Stimulated activated CD8-positive, alpha-beta memory T cell treated with anti-CD3 and anti-CD28 coated beads, Interleukin-4, amount 100 ng/mL, for 1 hour (primary cell): Measurements from ENCODE around the gene ABHD12.
"Not testable (repeated sequence)": the region's sequence is repeated elsewhere in the genome, so short reads cannot be mapped to it uniquely, and the experiment has no call there.

ENCODE experiments used
- DNase-seq, 2 donors: peaks; one replicate each; pipeline ENCODE4 v3.0.0-alpha.2; 2020; ENCODE audit warnings: low read depth in 2 of 2, low spot score in 1 of 2

ABHD12 gene

DNA sequence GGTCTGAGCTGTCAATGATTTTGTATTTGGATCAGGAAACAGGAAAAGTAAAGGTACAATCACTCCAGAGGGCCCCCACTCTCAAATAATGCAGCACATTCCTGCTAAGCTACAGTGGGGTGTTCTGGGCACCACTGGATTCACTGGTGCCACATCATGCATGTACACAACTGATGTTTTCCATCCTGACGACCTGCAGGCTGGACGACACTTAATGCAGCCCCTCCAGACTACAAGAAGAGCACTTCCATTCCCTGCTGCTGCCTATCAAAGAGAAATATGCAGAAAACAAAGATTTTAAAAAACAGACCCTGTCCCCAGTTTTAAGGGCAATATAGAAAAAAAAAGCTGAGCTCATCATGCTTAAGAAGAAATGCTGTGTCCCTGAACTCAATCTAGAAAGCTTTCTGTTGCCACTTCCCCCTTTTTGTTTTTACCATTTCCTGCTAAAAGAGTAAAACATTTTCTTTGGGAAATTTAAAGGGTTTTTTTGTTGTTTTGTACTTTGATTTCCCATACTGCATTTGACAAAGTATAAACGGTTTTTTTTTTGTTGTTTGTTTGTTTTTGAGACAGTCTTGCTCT is 35.5 kb downstream of the ABHD12 start:
- no peak for DNase-seq

DNA sequence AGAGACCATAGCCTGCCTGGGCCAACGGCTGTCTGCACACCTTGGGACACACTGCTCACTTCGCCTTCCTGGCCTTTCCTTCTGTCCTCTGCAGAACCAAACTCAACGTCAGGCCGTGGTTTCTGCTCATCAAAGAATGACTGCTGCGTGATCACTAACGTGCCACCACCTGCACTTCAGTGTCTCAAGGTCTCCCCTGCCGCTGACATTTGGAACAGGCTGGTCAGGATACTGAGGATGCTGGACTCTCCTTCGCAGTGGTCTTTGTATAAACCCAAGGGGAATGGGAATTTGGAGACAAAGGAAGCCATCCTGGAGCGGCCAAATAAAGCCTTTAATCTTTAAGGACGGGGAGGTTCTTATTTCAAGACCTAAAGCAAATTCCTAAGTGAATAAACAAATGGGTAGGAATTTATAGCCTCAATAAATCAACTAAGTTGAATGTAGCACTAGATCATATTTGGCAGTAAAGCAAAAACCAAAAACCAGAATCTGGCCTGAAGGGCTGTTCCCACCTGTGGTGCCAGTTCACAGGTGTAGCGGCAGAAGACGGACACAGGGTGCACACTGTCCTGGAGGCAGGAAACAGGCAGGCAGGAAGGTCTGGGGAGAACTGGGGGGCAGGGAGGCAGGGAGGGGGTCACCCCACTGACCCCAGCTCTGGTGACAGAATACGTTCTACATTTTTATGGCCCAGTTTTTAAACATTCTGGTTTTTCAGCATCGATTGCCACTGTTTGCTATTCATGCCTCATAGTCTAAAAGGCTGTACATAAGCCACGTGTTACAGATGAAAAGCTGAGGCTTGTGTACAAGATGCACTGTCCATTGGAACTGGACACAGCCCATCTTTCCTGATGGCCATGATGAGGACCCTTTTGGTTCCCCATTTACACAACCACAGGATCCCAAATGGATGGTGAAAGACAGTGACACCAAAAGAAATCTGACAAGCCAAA is 36.6 kb downstream of the ABHD12 start:
- no peak for DNase-seq

DNA sequence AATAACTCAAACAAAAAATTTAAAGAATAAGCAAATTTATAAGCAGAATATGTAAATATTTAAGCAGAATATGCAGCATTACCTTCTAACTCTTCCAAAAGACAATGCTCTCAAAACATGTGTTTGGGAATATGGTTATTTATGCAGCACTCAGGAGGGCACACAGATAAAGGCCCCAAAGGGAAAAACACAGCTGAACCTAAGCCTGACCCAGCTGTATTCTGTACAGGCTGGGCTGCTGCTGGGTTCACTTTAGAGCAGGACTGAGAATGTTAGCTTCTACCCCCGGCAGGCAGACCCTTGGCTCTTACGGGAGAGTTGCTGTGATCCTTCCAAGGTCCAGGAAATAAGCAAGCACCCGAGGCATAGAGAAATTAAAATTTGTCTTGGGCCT is 37.3 kb downstream of the ABHD12 start:
- no peak for DNase-seq

DNA sequence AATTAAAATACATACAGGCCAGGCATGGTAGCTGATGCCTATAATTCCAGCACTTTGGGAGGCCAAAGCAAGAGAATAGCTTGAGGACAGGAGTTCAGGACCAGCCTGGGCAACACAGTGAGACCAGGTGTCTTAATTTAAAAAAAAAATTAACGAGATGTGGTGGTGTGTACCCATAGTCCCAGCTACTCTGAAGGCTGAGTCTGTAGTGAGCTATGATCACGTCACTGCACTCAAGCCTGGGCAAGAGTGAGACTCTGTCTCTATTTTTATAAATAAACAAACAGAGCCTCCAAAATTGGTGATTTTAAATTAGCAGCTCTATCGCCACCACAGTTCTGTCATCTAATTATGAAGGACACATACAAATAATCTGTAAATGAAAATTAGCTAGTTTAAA is 37.9 kb downstream of the ABHD12 start:
- DNase-seq = no peak

DNA sequence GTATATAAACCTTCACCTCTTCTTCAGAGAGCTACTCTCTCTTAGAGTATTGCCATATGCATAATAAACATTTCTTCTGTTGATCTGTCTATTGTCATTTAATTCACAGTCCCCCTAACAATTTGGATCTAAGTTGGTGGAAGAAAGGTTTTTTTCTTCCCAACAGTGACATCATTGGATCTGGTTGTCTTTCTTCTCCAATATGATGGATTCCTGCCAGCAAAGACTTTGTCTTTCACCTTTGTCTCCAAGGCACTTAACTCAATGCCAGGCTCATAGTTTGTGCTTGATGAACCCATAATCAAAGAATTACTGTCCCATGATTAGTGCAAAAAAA is 39.6 kb downstream of the ABHD12 start:
- DNase-seq = no peak

- no peak for DNase-seq
These were observed 44.3 kb downstream of the ABHD12 start for GRCh38 chr20:25346349-25346748.

- no peak for DNase-seq
These were observed 44.9 kb downstream of the ABHD12 start for GRCh38 chr20:25345721-25346120.

DNA sequence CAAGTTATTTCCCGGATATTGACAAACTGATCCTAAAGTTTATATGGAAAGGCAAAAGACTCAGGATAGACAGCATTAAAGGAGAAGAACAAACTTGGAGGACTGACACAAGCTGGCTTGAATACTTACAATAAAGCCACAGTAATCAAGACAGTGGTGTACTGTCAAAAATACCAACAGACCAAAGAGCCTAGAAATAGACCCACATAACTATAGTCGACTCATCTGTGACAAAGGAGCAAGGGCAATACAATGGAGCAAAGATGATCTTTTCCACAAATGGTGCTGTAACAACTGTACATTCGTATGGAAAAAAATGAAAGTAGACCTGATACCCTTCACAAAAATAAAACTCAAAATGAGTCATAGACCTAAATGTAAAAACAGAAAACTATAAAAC is 46.0 kb downstream of the ABHD12 start:
- DNase-seq = no peak

GRCh38 chr20:25341716-25342680 is 48.6 kb downstream of the ABHD12 start:
- no peak for DNase-seq

GRCh38 chr20:25340380-25340779 is 50.3 kb downstream of the ABHD12 start:
- DNase-seq = no peak

DNA sequence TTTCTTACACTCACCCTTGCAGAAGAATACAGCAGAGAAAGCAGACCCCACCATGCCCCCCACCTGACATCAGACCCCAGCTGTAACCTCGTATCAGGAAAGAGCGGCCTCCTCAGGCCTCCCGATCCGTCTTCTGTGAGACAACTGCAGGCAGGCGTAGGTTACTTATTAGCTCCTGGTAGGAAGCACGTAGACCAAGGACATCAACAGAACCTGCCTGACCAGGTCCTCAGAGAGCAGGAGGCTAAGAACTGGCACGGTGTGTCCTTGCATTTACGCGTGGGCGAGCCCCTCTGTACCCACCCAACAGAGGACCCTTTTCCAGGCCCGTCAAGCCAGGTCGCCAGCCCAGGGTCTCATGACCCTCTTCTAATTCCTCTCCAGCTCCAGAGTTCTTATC is 51.0 kb downstream of the ABHD12 start:
- DNase-seq = no peak

DNA sequence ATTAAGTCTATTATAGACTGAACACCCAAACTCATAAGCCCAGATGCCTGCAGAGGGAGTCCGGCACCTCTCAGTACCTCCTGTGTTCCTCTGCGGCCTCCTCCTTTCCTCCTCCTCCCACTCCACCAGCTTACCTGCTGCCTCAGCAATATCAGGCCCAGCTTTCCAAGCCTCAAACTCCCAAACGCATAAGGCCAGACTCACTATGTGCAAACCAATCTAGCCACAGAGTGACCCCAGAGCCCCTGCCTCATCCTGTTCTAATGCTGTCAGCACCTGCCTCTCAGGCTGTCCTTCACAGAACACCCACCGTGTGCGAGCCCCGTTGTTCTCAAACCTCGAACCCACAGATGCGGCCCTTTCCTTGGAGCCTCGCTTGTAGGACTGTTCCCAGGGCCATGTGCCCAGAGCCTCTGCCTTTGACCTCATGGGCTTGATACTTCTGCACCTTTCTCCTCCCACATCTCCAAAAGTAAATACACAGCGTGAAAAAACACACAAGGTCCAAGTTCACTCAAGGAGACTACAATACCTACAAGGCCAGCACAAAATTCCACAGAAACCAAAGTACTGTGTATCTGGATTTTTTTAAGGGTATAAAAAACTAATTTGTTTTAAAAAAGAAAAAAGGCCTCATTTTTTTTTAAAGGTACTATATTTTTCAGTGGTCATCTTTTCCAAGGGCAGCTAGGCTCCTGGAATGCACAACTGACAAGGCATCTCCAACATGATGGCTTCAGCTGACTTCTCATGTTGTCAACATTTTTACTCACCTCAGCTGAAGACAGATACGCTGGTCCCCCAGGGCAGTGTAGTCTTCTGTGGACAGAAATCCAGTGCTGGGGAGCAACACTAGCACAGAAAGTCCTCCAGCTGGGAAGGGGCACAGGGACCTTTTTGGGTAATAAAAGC is 52.3 kb downstream of the ABHD12 start:
- no peak for DNase-seq

DNA sequence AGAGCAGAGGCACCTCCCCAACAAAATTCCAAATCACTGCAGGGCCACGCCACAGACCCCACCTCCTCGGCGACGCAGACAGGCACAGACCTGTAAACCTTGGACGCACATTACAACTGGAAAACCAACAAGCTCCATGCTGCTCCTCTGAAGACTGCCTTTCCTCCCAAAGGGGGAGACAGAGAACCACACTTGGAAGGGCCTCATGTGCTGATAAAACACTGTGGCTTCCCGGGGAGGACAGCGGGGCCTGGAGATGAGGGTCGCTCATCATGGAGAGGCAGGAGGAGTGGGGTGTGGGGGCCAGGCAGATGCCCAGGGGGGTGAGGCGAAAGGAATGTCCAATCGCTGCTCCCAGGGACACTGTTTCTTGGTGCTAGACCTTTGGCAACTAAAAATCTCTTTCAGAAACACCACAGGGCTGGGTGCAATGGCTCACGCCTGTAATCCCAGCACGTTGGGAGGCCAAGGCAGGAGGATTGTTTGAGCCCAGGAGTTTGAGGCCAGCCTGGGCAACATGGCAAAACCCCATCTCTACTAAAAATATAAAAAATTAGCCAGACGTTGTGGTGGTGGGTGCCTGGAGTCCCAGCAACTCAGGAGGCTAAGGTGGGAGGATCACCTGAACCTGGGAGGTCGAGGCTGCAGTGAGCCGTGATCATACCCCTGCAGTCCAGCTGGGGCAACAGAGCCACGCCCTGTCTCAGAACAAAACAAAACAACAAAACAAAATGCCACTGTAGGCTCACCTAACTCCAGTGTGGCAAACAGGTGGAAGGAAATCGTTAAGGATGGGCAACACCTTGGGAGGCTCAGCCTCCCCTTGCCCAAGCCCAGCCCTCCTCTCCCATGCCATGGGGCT is 53.8 kb downstream of the ABHD12 start:
- DNase-seq = no peak

- DNase-seq = not testable (repeated sequence)
These were observed 55.7 kb downstream of the ABHD12 start for GRCh38 chr20:25334972-25335371.

DNA sequence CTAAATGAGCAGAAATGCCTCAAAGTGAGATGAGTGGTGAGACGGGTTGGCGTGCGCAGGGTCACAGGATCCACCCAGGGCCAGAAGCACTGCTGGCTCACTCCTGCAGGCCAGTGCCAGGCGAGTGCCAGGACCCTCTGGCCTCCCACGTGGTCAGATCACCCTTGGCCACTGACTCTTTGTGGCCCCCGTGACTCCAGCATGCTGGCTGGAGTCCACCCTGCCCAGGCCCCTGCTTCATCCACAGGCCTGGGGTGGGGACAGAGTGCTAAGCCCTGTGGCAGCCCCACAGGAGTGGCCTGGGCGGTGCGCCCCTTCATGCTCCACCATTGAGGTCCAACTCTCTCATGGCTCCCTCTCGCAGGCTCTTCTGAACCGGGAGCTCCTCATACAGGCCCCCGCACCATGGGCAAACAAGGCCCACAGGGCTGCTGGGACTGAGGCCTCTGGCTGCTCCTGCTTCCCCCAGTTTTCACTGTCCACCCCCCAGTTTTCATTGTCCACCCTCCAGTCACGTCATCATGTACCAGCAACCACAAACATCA is 61.6 kb downstream of the ABHD12 start:
- DNase-seq = no peak

DNA sequence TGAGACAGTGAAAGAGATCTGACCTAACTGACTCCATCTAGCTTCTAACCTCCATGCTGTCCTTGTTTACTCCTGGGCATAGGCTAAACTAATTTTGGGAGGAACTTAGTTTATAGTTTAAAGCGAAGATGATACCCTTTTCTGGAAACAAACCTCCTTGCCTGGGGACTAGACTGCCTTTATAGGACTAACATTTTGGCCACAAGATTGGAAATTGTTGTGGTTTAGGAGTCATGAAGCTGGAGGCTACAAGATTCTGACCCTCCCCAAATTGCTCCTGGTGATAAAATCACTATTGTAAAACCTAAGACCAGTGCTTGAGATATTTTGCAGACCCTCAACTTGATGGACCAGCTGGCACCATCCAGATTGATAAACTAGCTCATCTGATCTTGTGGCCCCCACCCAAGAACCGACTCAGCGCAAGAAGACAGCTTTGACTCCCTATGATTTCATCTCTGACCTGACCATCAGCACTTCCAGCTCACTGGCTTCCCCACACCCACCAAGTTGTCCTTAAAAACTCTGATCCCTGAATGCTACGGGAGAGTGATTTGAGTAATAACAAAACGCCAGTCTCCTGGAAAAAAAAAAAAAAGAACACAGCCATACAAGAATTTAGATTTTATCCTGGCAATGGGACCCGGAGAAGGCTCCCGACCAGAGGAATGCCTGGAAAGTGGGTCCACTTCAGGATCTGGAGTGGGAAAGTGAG is 63.0 kb downstream of the ABHD12 start:
- no peak for DNase-seq

DNA sequence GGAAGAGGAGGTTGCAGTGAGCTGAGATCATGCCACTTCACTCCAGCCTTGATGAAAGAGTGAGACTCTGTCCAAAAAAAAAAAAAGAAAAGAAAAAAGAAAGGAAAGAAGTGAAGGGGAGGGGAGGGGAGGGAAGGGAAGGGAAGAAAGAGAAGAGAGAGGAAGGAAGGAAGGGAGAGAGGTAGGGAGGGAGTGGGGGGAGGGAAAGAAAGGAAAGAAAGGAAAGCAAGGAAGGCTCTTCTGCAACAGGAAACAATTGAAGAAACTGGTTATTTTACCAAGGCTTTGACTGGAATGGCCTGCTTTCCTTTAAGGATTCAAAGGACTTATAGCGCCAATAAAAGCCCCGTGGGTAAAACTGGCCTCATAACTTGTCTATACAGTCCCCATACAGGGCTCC is 64.6 kb downstream of the ABHD12 start:
- DNase-seq = no peak

GRCh38 chr20:25325073-25325472 is 65.6 kb downstream of the ABHD12 start:
- no peak for DNase-seq

DNA sequence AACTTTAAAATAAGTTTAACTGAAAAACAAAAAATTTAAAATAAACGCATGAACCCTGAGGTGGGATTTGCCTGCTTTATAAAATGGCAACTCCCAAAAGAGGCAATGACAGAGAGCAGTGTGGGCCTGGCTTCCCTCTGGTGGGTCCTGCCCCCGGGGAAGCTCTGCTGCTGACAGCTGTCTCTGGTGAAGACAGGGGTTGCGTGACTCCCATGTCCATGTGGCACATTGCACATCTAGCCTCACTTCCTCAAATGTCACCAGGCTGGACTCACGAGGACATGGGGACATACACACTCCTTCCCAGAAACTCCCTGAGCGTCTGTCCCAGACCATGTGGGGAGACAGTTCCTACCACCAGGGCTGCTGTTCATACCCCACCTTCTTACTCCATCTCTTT is 66.2 kb downstream of the ABHD12 start:
- no peak for DNase-seq
